Stomach (tissue), 9 donors: ENCODE data around the gene ZNF516. TPM values are rescaled to one million over a fixed set of nuclear protein-coding genes. Genes with fewer than 3 reads are reported as not detected.
A peak's percentile ranks its signal among the peaks of the same experiment; 100 is the strongest.

Experiments used
- DNase-seq, 2 donors: peaks; one replicate each; pipeline versions ENCODE4 v3.0.0 to v3.0.0-alpha.2; 2013 to 2019
- H3K27ac ChIP-seq, 5 donors: fragments of 200-600 bp in 4 of 5; sonication (generic) in 4 of 5; one replicate each; pipeline ENCODE4 v1.5.1; 2013 to 2019; ENCODE audit warnings: mild to moderate bottlenecking in 1 of 5, moderate library complexity in 1 of 5
- H3K27me3 ChIP-seq, 3 donors: fragments of 200-600 bp; sonication (generic); one replicate each; pipeline ENCODE4 v1.5.1; 2017 to 2019; ENCODE audit warnings: mixed run types in 1 of 3
- H3K36me3 ChIP-seq, 4 donors: fragments of 200-600 bp; sonication (generic); 1 replicate in 3 of 4; 2 replicates in 1 of 4; pipeline ENCODE4 v1.5.1; 2016 to 2019
- H3K4me1 ChIP-seq, 4 donors: fragments of 200-600 bp; sonication (generic); one replicate each; pipeline ENCODE4 v1.5.1; 2016 to 2019
- H3K4me3 ChIP-seq, 4 donors: fragments of 200-600 bp; sonication (generic) in 3 of 4; one replicate each; pipeline ENCODE4 v1.5.1; 2016 to 2019; ENCODE audit warnings: mild to moderate bottlenecking in 1 of 4
- H3K9me3 ChIP-seq, 4 donors: fragments of 200-600 bp; sonication (generic); one replicate each; pipeline ENCODE4 v1.5.1; 2016 to 2019
- EP300 ChIP-seq: sonication (generic); formaldehyde crosslinking; IDR thresholded peaks from one replicate; pipeline ENCODE4 v1.6.1; 2017; ENCODE audit warnings: antibody characterized with exemption
- POLR2A ChIP-seq, 4 donors: fragments of 450-650 bp; IDR thresholded peaks; one replicate each; pipeline ENCODE4 v1.6.1; 2016; ENCODE audit warnings: antibody characterized with exemption in 4 of 4, control low read depth in 2 of 4, mild to moderate bottlenecking in 1 of 4, moderate library complexity in 1 of 4
- POLR2AphosphoS5 ChIP-seq, 3 donors: sonication (generic); formaldehyde crosslinking; IDR thresholded peaks; one replicate each; pipeline ENCODE4 v1.6.1; 2016; ENCODE audit warnings: antibody characterized with exemption in 3 of 3
- WGBS, 5 donors: extraction: QIAGEN DNeasy Blood & Tissue Kit in 3 of 5; methylation state at CpG; one replicate each; pipeline versions ENCODE4 v1.1.5 to v1.1.7; 2013 to 2018; 5-methylcytosine and 5-hydroxymethylcytosine counted together
- intact Hi-C: fragments of 100-400 bp; cut with DNase I; formaldehyde crosslinking; loops from one replicate; pipeline ENCODE4 v1.15.1; 2023; ENCODE audit warnings: low total_unique reads
- polyA plus RNA-seq, 3 donors: library from polyadenylated mRNA; stranded (reverse); fragments of 200-250 nt; gene quantifications; one replicate each; pipeline ENCODE4 v1.2.3, GENCODE V29; 2013
- total RNA-seq, 5 donors: library from RNA; depleted of rRNA; stranded (reverse); fragments of >200 nt; gene quantifications; one replicate each; pipeline versions ENCODE4 v1.1.0 to v1.2.3, GENCODE V29; 2014 to 2016
- TF ChIP-seq, protein P1 (sequence below), 7 experiments: fragments of 450-650 bp in 4 of 7; fragments of 200-600 bp in 3 of 7; sonication (generic) in 3 of 7; IDR thresholded peaks; one replicate each; pipeline ENCODE4 v1.5.1; 2016 to 2019; ENCODE audit warnings: antibody characterized with exemption in 7 of 7, control low read depth in 2 of 7, mild to moderate bottlenecking in 1 of 7
- donor health status: healthy with polysubstance abuse.
- donor health status: Bipolar disorder and iron deficiency.
- donor health status: healthy.

The ZNF516 gene
- total and polyA plus RNA-seq, 8 donors = 2.3 to 25.9 (median 14.4) TPM

DNA sequence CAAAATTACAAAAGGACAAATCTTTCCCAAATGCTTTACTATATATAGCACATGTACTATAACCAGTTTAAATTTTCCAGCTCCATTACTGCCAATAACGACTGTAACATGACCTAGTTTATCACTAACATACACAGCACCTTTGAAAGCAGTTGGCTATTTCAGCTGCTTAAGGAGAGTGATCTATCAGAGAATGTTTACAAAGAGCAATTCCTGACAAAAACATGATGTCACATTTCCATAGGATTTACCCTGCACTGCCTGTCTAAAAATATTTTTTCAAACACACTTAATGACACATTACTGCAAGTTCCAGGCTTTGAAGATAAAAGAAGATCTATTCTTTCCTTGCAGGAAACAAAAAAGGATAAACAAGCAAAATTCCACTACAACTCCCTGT is 40.6 kb downstream of the ZNF516 start:
- no peak for DNase-seq
- Histone ChIP-seq H3K27ac (peak overlapping the region in 2 of 5 donors; percentile 42 to 89), H3K4me1 (peaks cover 23 to 96% (median 59%) of the 10 kb centered on the region in 4 donors), H3K36me3 (peaks cover 0 to 12% (median 6%) of the 10 kb centered on the region in 4 donors), H3K9me3 (no peaks in the 10 kb centered on the region), H3K27me3 (no peaks in the 10 kb centered on the region), H3K4me3 (no peak overlapping the region)
- WGBS, 5 donors = 13 to 19% (median 16%) methylated on average over 1 of the region's 1 CpG
- TF ChIP-seq POLR2AphosphoS5 (IDR thresholded peaks at IDR 0.05) (no peak), POLR2A (IDR thresholded peaks at IDR 0.05) (no peak), EP300 (no peak)
- TF ChIP-seq, protein P1, sequence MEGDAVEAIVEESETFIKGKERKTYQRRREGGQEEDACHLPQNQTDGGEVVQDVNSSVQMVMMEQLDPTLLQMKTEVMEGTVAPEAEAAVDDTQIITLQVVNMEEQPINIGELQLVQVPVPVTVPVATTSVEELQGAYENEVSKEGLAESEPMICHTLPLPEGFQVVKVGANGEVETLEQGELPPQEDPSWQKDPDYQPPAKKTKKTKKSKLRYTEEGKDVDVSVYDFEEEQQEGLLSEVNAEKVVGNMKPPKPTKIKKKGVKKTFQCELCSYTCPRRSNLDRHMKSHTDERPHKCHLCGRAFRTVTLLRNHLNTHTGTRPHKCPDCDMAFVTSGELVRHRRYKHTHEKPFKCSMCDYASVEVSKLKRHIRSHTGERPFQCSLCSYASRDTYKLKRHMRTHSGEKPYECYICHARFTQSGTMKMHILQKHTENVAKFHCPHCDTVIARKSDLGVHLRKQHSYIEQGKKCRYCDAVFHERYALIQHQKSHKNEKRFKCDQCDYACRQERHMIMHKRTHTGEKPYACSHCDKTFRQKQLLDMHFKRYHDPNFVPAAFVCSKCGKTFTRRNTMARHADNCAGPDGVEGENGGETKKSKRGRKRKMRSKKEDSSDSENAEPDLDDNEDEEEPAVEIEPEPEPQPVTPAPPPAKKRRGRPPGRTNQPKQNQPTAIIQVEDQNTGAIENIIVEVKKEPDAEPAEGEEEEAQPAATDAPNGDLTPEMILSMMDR (IDR thresholded peaks at IDR 0.05) = no peak
- intact Hi-C loops = no loop called here

DNA sequence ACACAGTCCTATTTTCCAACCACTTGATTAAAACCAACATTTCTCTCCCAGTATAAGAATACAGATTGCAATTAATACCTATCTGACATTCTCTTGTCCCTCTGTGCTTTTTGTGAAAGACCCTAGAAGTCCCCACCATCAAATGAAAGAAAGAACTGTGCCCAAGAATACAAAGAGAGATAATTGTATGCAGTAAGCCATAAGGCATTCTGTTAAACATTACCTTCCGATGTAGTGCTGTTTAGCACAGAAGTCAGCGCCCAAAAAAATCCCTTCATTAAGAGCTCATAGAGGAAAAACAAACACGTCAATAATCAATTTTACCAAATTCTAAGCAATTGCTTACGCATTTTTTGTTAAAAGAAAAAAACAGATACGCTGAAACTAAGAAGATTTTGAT is 41.1 kb downstream of the ZNF516 start:
- WGBS, 5 donors = 46 to 67% (median 47%) methylated on average over 5 of the region's 5 CpGs
- Histone ChIP-seq H3K9me3 (no peaks in the 10 kb centered on the region), H3K36me3 (peaks cover 0 to 9% (median 4%) of the 10 kb centered on the region in 4 donors), H3K4me3 (no peak overlapping the region), H3K4me1 (peaks cover 23 to 96% (median 59%) of the 10 kb centered on the region in 4 donors), H3K27ac (peak overlapping the region in 2 of 5 donors; percentile 42 to 89), H3K27me3 (no peaks in the 10 kb centered on the region)
- intact Hi-C loops = no loop called here
- no peak for DNase-seq
- no peak for TF ChIP-seq POLR2AphosphoS5 (IDR thresholded peaks at IDR 0.05)
- no peak for TF ChIP-seq POLR2A (IDR thresholded peaks at IDR 0.05)
- TF ChIP-seq, protein P1 (IDR thresholded peaks at IDR 0.05) = no peak
- TF ChIP-seq EP300 = no peak

DNA sequence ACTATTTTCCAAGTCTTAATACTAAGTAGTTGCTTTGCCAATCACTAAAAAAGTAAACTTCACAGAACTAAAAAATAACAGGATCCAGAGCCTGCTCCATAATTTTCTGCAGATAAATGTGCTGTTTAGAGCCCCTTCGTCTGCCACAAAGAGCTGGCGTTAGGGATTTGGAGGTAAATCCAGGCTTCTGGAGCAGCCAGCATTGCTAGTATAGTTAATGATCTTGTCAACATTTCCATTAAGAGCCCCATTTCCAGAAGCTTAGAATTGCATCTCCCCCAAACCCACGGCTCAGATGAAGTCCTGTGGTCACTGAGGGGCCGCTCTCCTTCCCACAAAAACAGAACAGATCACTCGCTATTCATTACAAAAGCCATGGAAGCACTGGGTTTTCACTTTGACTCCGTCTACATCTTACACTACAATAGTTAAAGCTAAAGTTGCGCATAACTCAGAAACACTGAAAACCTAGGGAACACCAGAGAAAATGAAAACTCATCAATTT is 41.9 kb downstream of the ZNF516 start:
- TF ChIP-seq EP300 (no peak), POLR2AphosphoS5 (IDR thresholded peaks at IDR 0.05) (no peak), POLR2A (IDR thresholded peaks at IDR 0.05) (no peak)
- TF ChIP-seq, protein P1 (IDR thresholded peaks at IDR 0.05) = no peak
- intact Hi-C loops = no loop called here
- no peak for DNase-seq
- peaks cover 0 to under 1% (median 0%) of the 10 kb centered on the region in 4 donors for H3K36me3 ChIP-seq
- H3K4me3 ChIP-seq = no peak overlapping the region
- H3K27me3 ChIP-seq = no peaks in the 10 kb centered on the region
- peak overlapping the region in 2 of 5 donors; percentile 89 for H3K27ac ChIP-seq
- peaks cover 31 to 96% (median 63%) of the 10 kb centered on the region in 4 donors for H3K4me1 ChIP-seq
- H3K9me3 ChIP-seq = no peaks in the 10 kb centered on the region
- WGBS, 5 donors = 80 to 88% (median 86%) methylated on average over 7 of the region's 7 CpGs

DNA sequence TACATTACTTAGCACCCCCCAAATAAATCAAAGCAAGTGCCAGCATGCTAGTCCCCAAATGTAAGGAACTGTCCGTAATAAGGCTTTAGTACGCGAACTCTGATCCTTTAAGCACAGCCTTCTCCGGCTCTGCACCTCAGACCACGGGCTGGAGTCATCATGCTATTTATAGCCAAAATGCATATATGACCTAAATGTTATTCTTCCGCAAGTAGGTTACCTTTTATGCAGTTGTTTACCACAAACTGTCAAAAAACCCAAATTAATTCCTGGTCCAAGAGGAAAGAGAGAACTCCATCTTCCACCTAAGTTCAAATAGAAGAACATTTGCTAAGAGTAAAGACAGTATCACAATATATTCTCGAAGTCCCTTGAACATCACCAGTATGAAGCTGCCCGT is 42.7 kb downstream of the ZNF516 start:
- Histone ChIP-seq H3K9me3 (no peaks in the 10 kb centered on the region), H3K4me3 (peak overlapping the region in 3 of 4 donors; percentile 51 to 62 (median 51)), H3K36me3 (no peaks in the 10 kb centered on the region), H3K4me1 (peaks cover 32 to 96% (median 64%) of the 10 kb centered on the region in 4 donors), H3K27ac (peak overlapping the region in 3 of 5 donors; percentile 86 to 89 (median 89)), H3K27me3 (no peaks in the 10 kb centered on the region)
- TF ChIP-seq POLR2AphosphoS5 (IDR thresholded peaks at IDR 0.05) (peak in 1 of 3 donors; percentile 13), POLR2A (IDR thresholded peaks at IDR 0.05) (no peak)
- 68 to 84% (median 76%) methylated on average over 8 of the region's 8 CpGs for WGBS, 5 donors
- peak in 1 of 2 donors; percentile 76 for DNase-seq
- intact Hi-C loops = no loop called here
